Measurements from ENCODE around the gene GRAPL.
A peak's percentile ranks its signal among the peaks of the same experiment; 100 is the strongest.
"Not testable (repeated sequence)": the region's sequence is repeated elsewhere in the genome, so short reads cannot be mapped to it uniquely, and the experiment has no call there.

The GRAPL gene

DNA sequence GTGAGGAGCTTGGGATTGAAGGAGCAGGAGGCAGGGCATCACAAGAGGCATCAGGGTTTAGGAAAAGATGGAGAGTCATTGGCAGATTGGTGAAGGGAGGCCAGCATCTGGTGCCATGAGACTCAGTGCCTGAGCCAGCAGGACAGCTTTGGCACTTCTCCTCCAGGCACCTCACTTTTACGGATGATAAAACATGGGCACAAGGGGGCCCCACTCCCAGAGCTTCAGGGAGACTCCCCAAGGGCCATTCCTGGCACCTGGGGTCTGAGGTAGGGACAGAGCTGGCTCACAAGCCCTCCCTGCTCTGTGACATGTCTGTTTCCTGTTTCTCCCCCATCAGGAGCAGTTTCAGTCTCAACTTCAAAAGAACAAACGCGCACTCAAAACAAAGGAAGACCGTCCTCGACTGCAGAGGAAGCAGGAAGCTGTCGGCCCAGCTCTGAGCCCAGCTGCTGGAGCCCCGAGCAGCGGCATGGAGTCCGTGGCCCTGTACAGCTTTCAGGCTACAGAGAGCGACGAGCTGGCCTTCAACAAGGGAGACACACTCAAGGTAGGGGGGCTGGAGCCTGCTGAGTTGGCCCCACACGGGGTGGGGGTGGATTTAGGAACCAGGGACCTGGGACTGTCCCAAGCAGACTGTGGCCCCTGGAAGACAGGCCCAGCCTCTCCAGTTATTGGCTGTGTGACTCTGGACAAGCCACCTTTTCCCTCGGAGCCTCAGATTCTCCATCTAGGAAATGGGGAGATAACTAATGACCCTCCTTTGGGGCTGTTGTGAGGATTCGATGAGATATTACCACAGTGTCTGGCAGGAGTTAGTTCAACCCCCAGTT, at the start of gene GRAPL:
Gene GRAPL (plus strand): TSS at position 442 of the 833 bp plus-strand sequence. CDS start 31 bp downstream, at position 473.
- not testable (repeated sequence) for DNase-seq (ENCODE audit: low read depth)

- DNase-seq (ENCODE audit: low read depth): not testable (repeated sequence)
These were observed 38.3 kb upstream of the GRAPL start for GRCh38 chr17:19088804-19089685.

DNA sequence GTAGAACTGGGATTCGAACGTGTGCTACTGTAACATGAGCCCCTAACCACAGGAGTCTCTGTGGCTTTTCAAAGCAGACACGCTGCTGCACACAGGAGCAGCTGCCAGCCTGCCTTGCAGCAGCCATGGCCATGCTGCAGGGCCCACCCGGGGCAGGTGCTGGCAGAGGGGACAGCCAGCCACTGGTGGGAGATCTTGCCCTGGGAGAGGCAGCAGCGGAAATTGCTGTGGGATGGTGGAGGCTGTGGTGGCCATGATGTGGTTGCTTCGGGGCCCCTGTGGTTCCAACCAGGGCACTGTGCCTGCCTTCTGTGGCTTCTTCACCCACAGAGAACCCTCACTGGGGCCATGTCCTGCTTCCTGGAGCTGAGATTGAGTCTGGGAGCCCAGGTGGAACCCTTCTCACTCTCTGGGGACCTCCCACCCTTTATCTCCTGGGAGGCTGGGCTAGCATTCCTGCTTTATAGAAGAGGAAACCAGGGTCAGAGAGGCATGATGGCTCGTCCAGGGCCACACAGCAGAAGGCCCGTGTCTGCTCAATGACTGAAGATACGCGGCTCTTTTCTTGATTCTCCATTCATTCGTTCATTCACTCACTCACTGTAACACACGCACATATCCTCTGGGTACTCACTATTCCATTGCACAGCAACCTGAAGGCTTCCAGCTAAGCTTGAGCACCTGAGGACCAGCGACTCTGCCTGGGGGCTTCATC, 37.2 kb upstream of the GRAPL start:
- DNase-seq (ENCODE audit: low read depth): not testable (repeated sequence)

DNA sequence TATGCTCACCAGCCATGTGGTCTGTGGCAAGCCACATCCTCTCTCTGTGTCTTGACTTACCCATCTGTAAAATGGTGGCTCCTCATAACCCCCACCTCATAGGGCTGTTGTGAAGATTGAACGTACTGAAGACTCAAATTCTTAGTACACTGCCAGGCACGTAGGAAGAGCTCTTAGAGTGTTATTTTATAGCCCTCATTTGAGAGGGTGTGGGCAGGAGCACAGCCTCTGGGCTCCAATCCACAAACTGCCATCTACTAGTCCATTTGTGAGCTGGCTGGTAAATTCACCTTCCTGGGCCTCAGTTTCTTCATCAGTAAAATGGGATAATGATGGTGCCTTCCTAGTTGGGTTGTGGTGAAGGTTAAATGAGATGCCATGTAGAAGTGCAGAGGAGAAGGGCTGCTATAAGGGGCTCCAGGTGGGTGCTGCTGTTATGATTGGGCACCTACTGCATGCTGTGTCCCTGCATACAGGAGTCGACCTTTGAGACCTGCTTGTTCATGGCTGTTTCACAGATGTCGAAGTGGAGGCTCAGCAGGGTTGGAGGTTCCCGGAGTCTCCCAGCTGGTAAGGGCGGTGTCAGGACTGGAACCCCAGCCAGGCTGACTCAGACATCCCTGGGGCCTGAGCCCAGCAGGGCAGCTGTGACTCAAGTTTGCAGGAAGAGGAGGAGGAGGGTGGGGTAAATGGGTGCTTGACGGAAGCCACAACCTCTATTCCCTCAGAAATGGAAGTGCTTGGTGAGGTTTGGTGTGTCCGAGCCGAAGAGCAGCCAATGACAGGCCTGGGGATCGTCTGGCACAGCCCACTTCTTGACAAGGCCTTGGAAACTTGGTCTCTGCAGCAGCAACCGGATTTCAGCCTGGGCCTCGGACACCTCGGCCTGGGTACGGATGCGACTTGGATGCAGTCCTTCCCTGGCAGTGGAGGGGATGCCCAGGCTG, 34.4 kb upstream of the GRAPL start:
- DNase-seq (ENCODE audit: low read depth): peak; percentile 52

DNA sequence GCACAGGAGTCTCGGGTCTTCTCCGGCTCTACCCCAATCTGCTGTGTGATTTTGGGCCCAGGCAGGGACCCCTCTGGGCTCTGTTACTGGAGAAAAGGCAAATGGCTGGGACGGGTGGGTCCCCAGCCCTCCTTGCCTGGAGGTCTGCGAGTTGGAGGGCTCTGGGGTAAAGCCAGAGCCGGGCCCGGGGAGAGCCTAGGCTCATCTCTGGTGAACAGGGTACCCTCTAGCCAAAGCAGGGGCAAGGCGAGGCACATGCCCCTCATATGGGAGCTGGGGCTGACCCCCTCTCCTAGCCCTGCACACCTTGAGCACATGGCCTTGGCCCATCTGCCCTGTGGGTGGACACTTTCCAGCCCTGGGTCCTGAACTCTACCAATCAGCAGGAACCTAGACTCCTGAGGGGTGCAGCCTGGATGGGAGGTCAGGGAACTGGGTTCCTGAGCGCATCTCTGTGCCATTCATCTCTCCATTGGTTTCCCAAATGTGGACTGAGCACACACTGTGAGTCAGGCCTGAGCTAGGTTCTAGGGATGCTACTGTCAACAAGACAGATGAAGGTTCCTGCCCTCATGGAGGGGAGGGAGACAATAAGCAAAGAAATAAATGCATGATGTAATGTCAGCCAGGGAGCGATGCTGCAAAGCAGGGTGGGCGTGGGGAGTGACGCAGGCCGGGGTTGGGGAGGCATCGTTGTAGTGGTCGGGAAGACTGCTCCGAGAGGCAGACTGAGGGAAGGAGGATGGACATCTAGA, 33.5 kb upstream of the GRAPL start:
- peak; percentile 0 for DNase-seq (ENCODE audit: low read depth)

GRCh38 chr17:19108517-19108916, 18.9 kb upstream of the GRAPL start:
- DNase-seq (ENCODE audit: low read depth): not testable (repeated sequence)

GRCh38 chr17:19110189-19111097, 16.9 kb upstream of the GRAPL start:
- not testable (repeated sequence) for DNase-seq (ENCODE audit: low read depth)

DNA sequence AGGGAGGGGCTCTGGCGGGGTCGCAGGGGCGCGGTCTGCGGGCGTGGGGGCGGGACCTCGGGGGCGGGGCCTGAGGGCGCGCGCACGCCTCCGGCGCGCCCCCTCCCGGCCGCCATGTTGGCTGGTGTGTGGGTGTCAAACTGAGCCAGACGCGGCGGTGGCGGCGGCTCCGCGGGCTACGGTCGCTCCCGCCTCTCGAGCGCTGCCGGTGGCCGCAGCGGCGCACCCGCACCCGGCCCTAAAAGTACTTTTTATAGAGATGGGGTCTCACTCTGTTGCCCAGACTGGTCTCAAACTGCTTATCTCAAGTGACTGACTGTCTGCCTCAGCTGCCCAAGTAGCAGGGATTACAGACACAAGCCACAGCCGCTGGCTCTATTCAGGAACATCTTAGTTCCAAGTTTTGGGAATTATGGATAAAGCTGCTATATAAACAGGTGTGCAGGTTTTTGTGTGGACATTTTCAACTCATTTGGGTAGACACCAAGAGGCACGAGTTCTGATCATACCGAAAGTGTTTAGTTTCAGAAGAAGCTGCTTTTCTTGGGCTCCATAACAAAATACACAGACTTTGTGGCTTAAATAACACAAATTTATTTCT, 16.2 kb upstream of the GRAPL start:
- DNase-seq (ENCODE audit: low read depth): peak; percentile 32

- DNase-seq (ENCODE audit: low read depth): peak; percentile 85
These were observed 15.5 kb upstream of the GRAPL start for GRCh38 chr17:19111801-19112458.

DNA sequence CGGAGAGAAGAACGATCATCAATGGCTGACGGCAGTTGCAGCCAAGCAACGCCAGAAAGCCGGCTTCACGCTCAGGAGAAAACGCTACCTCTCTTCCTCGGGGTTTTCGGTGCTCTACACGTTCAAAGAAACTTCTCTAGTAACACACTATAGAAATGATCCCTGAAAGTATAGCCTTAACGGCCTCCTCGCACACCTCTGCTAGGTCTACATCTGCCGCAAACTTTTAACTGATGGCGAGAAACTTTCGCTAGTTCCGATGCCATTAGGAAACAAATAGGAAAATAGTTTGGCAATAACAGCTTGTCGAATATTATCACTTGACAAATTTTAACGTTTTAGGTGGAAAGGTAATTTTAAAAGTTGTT, 14.9 kb upstream of the GRAPL start:
- peak; percentile 43 for DNase-seq (ENCODE audit: low read depth)

- not testable (repeated sequence) for DNase-seq (ENCODE audit: low read depth)
These were observed 8.7 kb upstream of the GRAPL start for GRCh38 chr17:19118695-19119094.

DNA sequence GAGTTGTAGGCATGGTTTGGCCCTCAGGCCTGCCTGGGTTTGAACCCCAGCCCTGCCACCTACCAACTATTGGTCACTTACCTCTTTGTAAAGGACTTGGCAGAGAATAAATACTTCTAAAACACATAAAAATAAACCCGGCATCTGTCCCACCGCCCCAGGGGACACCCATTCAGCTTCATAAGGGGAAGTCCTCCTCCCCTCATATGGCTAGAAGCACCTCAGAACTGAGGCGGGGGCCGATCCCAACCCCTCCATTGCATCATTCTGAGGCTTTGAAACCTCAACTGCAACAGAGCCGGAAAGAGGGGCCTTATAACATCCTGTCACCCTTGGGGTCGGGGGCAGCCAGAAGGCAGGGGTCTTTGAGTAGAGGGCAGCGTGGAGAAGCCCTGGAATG, 2.1 kb upstream of the GRAPL start:
- DNase-seq (ENCODE audit: low read depth): not testable (repeated sequence)

DNA sequence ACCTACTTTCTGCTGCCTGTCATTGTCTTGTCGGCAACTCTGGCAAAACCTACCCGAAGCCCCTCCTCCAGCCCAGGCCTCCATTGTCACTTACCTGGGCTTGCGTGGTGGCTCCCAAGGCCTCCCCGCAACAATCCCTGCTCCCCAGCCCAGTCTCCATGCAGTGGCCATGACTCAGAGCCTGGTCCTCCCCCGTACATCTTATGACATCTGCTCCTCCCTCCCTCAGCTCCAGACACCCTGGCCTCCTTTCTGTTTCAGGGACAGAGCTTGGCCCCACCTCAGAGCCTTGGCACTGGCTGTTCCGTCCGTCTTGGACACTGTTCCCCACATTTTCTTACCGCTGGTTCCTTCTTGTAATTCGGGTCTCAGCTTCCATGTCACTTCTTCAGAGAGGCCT, 2.1 kb downstream of the GRAPL start:
- not testable (repeated sequence) for DNase-seq (ENCODE audit: low read depth)

DNA sequence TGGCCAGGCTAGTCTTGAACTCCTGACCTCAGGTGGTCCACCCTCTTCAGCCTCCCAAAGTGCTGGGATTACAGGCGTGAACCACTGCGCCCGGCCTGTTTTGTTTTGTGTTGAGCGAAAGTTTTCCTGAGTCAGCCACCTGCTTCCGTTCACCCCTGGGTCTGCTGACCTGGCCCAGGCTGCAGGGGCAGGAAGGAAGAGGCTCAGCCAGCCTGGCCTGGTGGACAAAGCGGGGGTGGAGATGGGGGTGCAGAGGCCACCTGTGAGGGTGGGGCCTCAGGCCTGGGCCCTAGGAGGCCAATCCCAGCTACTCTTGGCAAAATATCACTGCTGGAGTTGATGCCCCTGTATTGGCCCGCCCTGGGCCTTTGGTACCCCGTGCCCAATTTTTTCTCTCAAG, 3.7 kb downstream of the GRAPL start:
- not testable (repeated sequence) for DNase-seq (ENCODE audit: low read depth)

GRCh38 chr17:19131772-19132171, 4.4 kb downstream of the GRAPL start:
- not testable (repeated sequence) for DNase-seq (ENCODE audit: low read depth)

GRCh38 chr17:19133793-19134192, 6.4 kb downstream of the GRAPL start:
- not testable (repeated sequence) for DNase-seq (ENCODE audit: low read depth)

DNA sequence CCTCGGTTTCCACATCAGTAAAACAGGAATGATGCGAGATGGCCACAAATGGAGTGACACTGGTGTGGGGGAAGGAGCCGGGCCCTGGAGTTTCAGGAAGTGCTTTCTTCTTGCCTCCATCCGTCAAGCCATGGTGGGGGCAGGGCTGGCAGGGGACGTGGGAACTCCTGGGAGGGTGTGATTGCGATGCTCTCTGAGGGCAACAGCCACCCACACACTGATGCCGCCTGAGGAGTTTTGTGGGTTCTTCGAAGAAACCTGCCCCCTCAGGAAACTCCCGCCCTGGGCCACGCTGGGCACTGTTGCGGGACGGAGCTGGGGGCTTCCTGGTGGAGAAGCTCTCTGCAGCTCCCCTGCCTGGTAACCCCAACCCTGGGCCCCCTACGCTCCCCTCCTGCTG, 8.0 kb downstream of the GRAPL start:
- not testable (repeated sequence) for DNase-seq (ENCODE audit: low read depth)

DNA sequence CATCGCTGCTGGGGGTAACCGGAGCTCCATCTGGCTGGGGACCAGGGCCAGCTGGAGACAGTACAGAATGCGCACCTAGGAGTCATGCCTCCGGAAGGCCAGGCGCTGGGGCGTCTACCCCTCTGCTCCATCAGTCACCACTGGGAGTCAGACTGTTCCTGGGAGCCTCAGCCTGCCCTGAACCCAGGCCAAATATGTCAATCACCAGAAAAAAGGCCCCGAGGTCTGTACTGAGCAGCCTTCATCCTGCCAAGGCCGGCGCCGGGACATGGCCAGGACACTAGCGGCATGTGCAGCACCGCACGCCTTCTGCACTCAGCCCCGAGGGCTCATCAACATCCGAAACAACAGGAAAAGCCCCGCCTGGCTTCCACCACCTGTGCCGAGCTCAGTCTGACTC, 8.7 kb downstream of the GRAPL start:
- not testable (repeated sequence) for DNase-seq (ENCODE audit: low read depth)
